HG03139 (cell line): ENCODE results near the gene AIPL1.

ENCODE experiments used
- ATAC-seq: cut with Tn5 transposase; IDR thresholded peaks from one replicate; pipeline ENCODE4 v1.9.1; 2021; ENCODE audit not compliant: unreplicated experiment

Gene AIPL1

DNA sequence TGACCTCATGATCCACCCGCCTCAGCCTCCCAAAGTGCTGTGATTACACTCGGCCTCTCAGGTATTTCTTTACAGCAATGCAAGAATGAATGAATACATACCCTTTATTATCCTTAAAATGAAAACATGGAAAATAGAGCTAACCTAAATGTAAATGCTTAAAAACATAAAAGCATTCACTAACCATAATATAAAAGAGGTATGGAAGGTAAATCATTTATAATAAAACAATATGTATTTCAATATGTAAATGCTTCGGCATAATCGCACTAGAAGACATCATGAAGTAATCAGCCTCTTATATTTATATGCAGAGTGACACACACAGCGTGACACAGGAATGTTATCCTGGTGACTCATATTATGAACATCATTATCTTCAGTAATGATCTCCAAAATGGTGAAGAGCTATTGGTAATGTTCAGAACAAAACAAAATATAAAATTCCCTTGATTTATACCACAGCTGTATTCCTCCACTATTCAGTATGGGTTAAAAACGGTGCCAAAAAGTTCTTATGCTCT, 53.9 kb downstream of the AIPL1 start:
- no peak for ATAC-seq

DNA sequence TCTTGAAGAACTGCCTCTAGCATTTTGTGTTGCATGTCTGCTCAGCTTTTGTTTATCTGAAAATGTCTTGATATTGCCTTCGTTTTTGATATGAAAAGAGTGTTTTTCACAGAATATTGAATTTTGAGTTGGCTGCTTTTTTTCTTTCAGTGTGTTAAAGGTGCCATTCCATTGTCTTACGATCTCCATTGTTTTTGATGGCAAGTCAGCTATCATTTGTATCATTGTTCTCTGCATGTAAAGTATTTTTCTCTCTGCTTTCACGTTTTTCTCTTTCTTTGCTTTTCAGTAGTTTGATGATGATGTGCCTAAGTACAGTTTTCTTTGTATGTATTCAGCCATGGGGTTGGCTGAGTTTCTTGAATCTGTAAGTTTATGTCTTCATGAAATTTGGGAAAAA, 57.0 kb downstream of the AIPL1 start:
- no peak for ATAC-seq

- ATAC-seq = no peak
Observed at GRCh38 chr17:6376931-6377361, 58.0 kb downstream of the AIPL1 start.

DNA sequence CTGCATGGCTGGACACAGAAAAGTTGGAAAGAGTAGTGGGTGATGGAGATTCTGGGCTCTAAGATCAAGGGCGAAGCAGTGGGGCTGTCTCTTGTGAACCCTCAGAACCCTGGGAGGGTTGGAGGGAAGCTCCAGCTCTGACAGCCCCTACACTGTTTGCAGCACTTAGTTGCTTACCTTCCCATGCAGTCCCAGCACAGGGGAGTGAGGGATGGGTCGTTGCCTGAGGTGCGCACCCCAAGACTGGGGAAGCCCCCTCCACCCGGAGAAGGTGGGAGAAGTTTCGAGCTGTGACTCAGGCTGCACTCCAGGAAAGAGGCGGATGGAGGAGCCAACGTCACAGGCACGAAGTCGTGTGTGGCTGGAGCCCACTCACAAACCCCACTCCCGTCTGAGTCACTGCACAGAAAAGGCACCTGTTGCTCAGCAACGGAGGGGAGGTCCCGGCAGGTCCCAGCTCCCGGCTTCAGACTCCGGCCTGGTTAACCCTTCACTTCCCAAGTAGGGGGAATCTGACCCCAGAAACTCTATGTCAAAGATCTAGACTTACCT, 60.1 kb downstream of the AIPL1 start:
- ATAC-seq = no peak

DNA sequence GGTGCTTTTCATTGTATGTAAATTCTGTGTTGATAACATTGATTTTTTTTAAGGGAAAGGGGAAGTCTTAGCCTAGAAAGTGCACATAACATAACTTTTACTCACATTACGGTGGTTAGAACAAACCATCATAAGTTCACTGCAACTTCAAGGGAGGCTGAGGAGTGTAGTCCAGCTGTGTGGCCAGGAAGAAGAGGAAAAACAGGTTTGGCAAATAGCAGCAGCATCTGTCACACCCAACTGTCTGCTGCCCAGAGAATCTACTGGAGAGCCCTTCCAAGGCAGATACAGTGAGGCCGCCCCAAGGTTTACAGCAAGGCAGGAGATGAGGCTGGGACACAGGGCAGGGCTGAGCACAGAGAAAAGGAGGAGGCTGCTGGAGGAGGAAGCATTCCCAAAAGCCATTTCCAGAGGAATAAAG, 60.6 kb downstream of the AIPL1 start:
- no peak for ATAC-seq
